Stimulated activated CD4-positive, alpha-beta T cell treated with anti-CD3 and anti-CD28 coated beads, Interleukin-4, amount 100 ng/mL, for 1 hour (primary cell): ENCODE results near the gene GARIN5B.
A peak's percentile ranks its signal among the peaks of the same experiment; 100 is the strongest.

ENCODE experiments used
- DNase-seq: peaks from one replicate; pipeline ENCODE4 v3.0.0-alpha.2; 2020

GARIN5B gene

GRCh38 chr19:55368701-55369563, 5.9 kb upstream of the GARIN5B start:
- DNase-seq = peak; percentile 27

- no peak for DNase-seq
Measured at GRCh38 chr19:55368106-55368505, 5.0 kb upstream of the GARIN5B start.

GRCh38 chr19:55366790-55367189, 3.7 kb upstream of the GARIN5B start:
- DNase-seq = no peak

- DNase-seq = no peak
Measured at GRCh38 chr19:55365964-55366363, 2.9 kb upstream of the GARIN5B start.

- no peak for DNase-seq
Measured at GRCh38 chr19:55365245-55365644, 2.2 kb upstream of the GARIN5B start.

- DNase-seq = no peak
Measured at GRCh38 chr19:55362174-55362989, 678 bp downstream of the GARIN5B start.

- no peak for DNase-seq
Measured at GRCh38 chr19:55360902-55361301, 2.2 kb downstream of the GARIN5B start.

- no peak for DNase-seq
Measured at GRCh38 chr19:55358943-55359908, 3.8 kb downstream of the GARIN5B start.

- DNase-seq = no peak
Measured at GRCh38 chr19:55358493-55358892, 4.6 kb downstream of the GARIN5B start.

- no peak for DNase-seq
Measured at GRCh38 chr19:55355213-55355821, 7.7 kb downstream of the GARIN5B start.

GRCh38 chr19:55354698-55355212, 8.3 kb downstream of the GARIN5B start, which contains the start of gene COX6B2:
COX6B2 (minus strand) TSS chr19:55354719; CDS start chr19:55354521, 198 bp downstream.
- DNase-seq = no peak

GRCh38 chr19:55353803-55354697, 9.0 kb downstream of the GARIN5B start:
- DNase-seq = peak; percentile 65

GRCh38 chr19:55353356-55353802, 9.7 kb downstream of the GARIN5B start:
- DNase-seq = no peak

- no peak for DNase-seq
Measured at GRCh38 chr19:55352549-55353145, 10.4 kb downstream of the GARIN5B start.

GRCh38 chr19:55352040-55352439, 11.0 kb downstream of the GARIN5B start:
- no peak for DNase-seq

- DNase-seq = no peak
Measured at GRCh38 chr19:55350620-55351315, 12.3 kb downstream of the GARIN5B start.

- no peak for DNase-seq
Measured at GRCh38 chr19:55348317-55349034, 14.6 kb downstream of the GARIN5B start.

GRCh38 chr19:55347442-55348009, 15.5 kb downstream of the GARIN5B start:
- DNase-seq = no peak
